ENCODE measurements around the gene SGK1. TPM values are rescaled to one million over a fixed set of nuclear protein-coding genes. Genes with fewer than 3 reads are reported as not detected.

The SGK1 gene
- total RNA-seq, 1 experiment from 2014 or later, result 23.2 TPM

GRCh38 chr6:134351615-134352474 is 33.9 kb upstream of the SGK1 start (continued):
- TF ChIP-seq ZNF317 (CRISPR knock-in tag; IDR thresholded peaks at IDR 0.05; ENCODE audit: borderline replicate concordance, low read depth) (no peak), SOX15 (CRISPR knock-in tag; IDR thresholded peaks at IDR 0.05) (no peak), SMAD3 (CRISPR knock-in tag; IDR thresholded peaks at IDR 0.05; ENCODE audit: borderline replicate concordance) (no peak), NFE2L1 (CRISPR knock-in tag; IDR thresholded peaks at IDR 0.05) (no peak), ATF6 (CRISPR knock-in tag; IDR thresholded peaks at IDR 0.05) (no peak), ESRRA (CRISPR knock-in tag; IDR thresholded peaks at IDR 0.05; ENCODE audit: borderline replicate concordance) (no peak), CREM (CRISPR knock-in tag; IDR thresholded peaks at IDR 0.05) (no peak)
- TF ChIP-seq, protein P1, sequence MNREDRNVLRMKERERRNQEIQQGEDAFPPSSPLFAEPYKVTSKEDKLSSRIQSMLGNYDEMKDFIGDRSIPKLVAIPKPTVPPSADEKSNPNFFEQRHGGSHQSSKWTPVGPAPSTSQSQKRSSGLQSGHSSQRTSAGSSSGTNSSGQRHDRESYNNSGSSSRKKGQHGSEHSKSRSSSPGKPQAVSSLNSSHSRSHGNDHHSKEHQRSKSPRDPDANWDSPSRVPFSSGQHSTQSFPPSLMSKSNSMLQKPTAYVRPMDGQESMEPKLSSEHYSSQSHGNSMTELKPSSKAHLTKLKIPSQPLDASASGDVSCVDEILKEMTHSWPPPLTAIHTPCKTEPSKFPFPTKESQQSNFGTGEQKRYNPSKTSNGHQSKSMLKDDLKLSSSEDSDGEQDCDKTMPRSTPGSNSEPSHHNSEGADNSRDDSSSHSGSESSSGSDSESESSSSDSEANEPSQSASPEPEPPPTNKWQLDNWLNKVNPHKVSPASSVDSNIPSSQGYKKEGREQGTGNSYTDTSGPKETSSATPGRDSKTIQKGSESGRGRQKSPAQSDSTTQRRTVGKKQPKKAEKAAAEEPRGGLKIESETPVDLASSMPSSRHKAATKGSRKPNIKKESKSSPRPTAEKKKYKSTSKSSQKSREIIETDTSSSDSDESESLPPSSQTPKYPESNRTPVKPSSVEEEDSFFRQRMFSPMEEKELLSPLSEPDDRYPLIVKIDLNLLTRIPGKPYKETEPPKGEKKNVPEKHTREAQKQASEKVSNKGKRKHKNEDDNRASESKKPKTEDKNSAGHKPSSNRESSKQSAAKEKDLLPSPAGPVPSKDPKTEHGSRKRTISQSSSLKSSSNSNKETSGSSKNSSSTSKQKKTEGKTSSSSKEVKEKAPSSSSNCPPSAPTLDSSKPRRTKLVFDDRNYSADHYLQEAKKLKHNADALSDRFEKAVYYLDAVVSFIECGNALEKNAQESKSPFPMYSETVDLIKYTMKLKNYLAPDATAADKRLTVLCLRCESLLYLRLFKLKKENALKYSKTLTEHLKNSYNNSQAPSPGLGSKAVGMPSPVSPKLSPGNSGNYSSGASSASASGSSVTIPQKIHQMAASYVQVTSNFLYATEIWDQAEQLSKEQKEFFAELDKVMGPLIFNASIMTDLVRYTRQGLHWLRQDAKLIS (CRISPR knock-in tag; IDR thresholded peaks at IDR 0.05; ENCODE audit: borderline replicate concordance), result no peak
- TF ChIP-seq, protein P2, sequence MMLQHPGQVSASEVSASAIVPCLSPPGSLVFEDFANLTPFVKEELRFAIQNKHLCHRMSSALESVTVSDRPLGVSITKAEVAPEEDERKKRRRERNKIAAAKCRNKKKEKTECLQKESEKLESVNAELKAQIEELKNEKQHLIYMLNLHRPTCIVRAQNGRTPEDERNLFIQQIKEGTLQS (CRISPR knock-in tag; conservative IDR thresholded peaks at IDR 0.05), result no peak

DNA sequence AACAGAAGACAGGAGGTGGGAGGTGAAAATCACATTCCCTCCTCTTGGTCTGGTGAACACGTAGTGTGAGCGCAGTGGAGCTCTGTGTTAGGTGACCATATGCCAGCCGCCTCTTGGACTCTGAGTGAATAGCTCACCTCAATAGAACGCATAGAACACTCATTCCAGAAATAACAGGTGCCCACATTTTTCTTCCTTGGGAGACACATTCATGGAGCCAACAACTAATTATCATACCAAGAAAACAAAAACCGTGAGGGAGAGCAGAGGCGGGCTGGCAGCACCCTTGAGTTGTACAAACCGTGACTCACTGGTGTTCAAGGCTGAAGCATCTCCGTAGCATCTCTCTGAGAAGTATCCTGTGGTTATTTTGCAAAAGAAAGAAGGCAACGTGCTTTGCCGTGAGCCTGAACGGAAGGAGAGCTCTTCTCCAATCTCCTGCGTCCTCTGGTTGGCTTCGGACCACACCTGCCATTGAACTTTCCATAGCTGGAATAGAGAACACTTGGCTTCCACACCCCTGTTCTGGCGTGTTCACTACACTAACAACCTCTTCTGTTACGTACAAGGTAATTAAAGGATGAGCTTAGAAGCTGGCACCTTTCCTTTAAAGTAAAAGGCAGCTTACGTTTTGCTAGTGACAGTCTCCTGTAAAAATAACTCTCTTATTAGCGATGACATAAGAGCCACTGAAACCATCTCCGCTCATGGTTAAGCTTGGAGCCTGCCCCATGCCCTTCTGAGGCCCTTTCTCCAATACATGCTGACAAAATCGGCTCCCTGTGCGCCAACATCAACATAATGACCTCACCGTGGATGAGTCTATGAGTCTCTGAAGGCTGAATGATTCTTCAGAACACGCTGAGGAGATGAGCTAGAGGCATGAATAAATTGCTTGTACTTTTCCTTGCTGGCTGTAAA is 30.2 kb upstream of the SGK1 start:
- H3K4me1 Mint-ChIP-seq, result peaks cover 20% of the 10 kb centered on the region
- peaks cover 3% of the 10 kb centered on the region; the same call in 1 of the 2 replicates for H3K27me3 Mint-ChIP-seq (ENCODE audit: low read depth)
- H3K9me3 Mint-ChIP-seq, result no peaks in the 10 kb centered on the region
- ChIA-PET CTCF (no interaction called here), POLR2A (no interaction called here)
- no peaks in the 10 kb centered on the region for H3K36me3 Mint-ChIP-seq
- H3K4me3 Mint-ChIP-seq, result no peak overlapping the region
- no peak overlapping the region for H3K27ac Mint-ChIP-seq
- no peak for DNase-seq (ENCODE audit: low spot score)
- ATAC-seq, result no peak
- TF ChIP-seq TP53 (CRISPR knock-in tag; IDR thresholded peaks at IDR 0.05), result no peak

DNA sequence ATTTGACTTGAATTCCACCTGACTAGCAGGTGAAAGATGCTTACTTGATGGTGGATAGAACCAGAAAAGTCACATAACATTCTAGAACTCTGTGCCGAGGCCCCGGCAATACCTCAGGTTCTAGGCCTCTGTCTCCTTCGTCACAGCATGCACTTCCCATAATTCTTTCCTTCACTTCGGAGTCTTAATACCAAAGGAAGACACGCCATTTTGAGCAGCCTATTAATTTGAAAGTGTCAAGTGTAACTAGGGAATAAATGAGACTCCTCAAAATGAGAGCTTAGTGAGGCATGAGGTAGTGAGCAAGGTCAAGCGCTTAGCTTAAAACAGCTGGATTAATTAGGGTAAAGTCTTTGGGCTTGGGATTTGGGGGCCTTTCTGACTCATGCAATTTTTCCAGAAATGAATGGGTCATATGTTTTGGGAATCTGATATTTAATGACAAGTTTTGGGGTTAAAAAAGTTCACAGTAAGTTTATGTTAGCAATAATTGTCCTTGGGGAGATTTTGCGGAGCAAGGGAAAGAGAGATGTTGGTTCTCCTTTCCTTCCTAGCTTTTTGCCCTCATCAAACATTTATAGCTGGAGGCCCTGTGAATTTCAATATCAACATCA is 29.1 kb upstream of the SGK1 start:
- CTCF ChIA-PET, result no interaction called here

More for the DNA sequence above, 29.1 kb upstream of the SGK1 start:
- H3K27ac Mint-ChIP-seq, result no peak overlapping the region
- TF ChIP-seq ZNF416 (CRISPR knock-in tag; IDR thresholded peaks at IDR 0.05), result no peak
- TF ChIP-seq, protein P3, sequence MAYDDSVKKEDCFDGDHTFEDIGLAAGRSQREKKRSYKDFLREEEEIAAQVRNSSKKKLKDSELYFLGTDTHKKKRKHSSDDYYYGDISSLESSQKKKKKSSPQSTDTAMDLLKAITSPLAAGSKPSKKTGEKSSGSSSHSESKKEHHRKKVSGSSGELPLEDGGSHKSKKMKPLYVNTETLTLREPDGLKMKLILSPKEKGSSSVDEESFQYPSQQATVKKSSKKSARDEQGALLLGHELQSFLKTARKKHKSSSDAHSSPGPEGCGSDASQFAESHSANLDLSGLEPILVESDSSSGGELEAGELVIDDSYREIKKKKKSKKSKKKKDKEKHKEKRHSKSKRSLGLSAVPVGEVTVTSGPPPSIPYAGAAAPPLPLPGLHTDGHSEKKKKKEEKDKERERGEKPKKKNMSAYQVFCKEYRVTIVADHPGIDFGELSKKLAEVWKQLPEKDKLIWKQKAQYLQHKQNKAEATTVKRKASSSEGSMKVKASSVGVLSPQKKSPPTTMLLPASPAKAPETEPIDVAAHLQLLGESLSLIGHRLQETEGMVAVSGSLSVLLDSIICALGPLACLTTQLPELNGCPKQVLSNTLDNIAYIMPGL (CRISPR knock-in tag; IDR thresholded peaks at IDR 0.05), result no peak
- TF ChIP-seq MYBL2 (CRISPR knock-in tag; IDR thresholded peaks at IDR 0.05), result no peak
- TF ChIP-seq ELF4 (CRISPR knock-in tag; IDR thresholded peaks at IDR 0.05; ENCODE audit: low read depth), result no peak
- no peak for TF ChIP-seq JAZF1 (CRISPR knock-in tag; IDR thresholded peaks at IDR 0.05)
- no peak for ATAC-seq
- POLR2A ChIA-PET, result no interaction called here
- no peaks in the 10 kb centered on the region for H3K36me3 Mint-ChIP-seq
- H3K9me3 Mint-ChIP-seq, result no peaks in the 10 kb centered on the region
- H3K4me3 Mint-ChIP-seq, result no peak overlapping the region
- no peak for DNase-seq (ENCODE audit: low spot score)
- peaks cover 9% of the 10 kb centered on the region for H3K4me1 Mint-ChIP-seq
- H3K27me3 Mint-ChIP-seq (ENCODE audit: low read depth), result peaks cover 3% of the 10 kb centered on the region; the same call in 1 of the 2 replicates
